Measurements from ENCODE around the gene SMIM45.

SMIM45 gene

GRCh38 chr22:41974691-41975290 is 22.8 kb downstream of the SMIM45 start:
- ChIA-PET POLR2A (ENCODE audit: unreplicated experiment) (interaction anchor here (0.6 kb wide), 1 partner anchor 22 kb away, joined by 3 read pairs; no protein-coding TSS in a partner anchor), CTCF (interaction anchor here (0.6 kb wide), 1 partner anchor 567 kb away, joined by 3 read pairs; no protein-coding TSS in a partner anchor)
- no peak overlapping the region; the same call in 1 of the 2 replicates for H3K23ac ChIP-seq (ENCODE audit: low read depth, low read length)
- H2AK5ac ChIP-seq (ENCODE audit: low read depth, low read length), result no peak overlapping the region
- ATAC-seq (ENCODE audit: low read depth) (no peak), DNase-seq (no peak)
- no peak overlapping the region for H4K91ac ChIP-seq (ENCODE audit: insufficient read depth, low read depth, low read length)
- H3K9me3 ChIP-seq (ENCODE audit: control insufficient read depth, insufficient read depth, low read length), result no peaks in the 10 kb centered on the region
- intact Hi-C loops (cut with micrococcal nuclease), result no loop called here
- H4K20me1 ChIP-seq (ENCODE audit: insufficient read depth, low read length), result no peaks in the 10 kb centered on the region
- BruUV-seq (replicated peaks), result no TSS peak
- H2BK20ac ChIP-seq (ENCODE audit: low read depth, low read length), result no peak overlapping the region
- H3K27me3 ChIP-seq (ENCODE audit: control insufficient read depth, insufficient read depth, low read length), result peaks cover 70% of the 10 kb centered on the region
- H3K4me1 ChIP-seq (ENCODE audit: control insufficient read depth, insufficient read depth, low read length), result no peaks in the 10 kb centered on the region; the same call in 1 of the 2 replicates
- in situ Hi-C loops (cut with MboI; ENCODE audit: low sequenced_read_pairs), result no loop called here
- H2AFZ ChIP-seq (replicated peaks; ENCODE audit: low read length, poor library complexity), result no peak overlapping the region
- dilution Hi-C loops (cut with HindIII; ENCODE audit: low sequenced_read_pairs, unreplicated experiment), result no loop called here
- TF ChIP-seq MXI1 (IDR thresholded peaks at IDR 0.05; ENCODE audit: borderline replicate concordance, low read depth, low read length) (no peak), BHLHE40 (IDR thresholded peaks at IDR 0.05; ENCODE audit: low read depth, low read length) (no peak), USF2 (IDR thresholded peaks at IDR 0.05; ENCODE audit: low read depth, low read length) (no peak), RFX5 (IDR thresholded peaks at IDR 0.05; ENCODE audit: low read depth, low read length) (no peak), MAZ (IDR thresholded peaks at IDR 0.05; ENCODE audit: borderline replicate concordance, low read depth, low read length) (no peak), NFE2L2 (IDR thresholded peaks at IDR 0.05; ENCODE audit: low read depth, low read length) (no peak), SMC3 (IDR thresholded peaks at IDR 0.05; ENCODE audit: low read depth, low read length) (no peak), MAFK (IDR thresholded peaks at IDR 0.05; ENCODE audit: low read depth, low read length) (no peak), FOS (IDR thresholded peaks at IDR 0.05; ENCODE audit: low read depth, low read length) (no peak), POLR2A (IDR thresholded peaks at IDR 0.05; ENCODE audit: low read depth, low read length) (no peak), CHD1 (IDR thresholded peaks at IDR 0.05; ENCODE audit: low read depth, low read length) (no peak), RAD21 (IDR thresholded peaks at IDR 0.05; ENCODE audit: low read length) (no peak), CTCF (conservative IDR thresholded peaks at IDR 0.05; ENCODE audit: low read depth, low read length) (no peak), CEBPB (IDR thresholded peaks at IDR 0.05; ENCODE audit: low read depth, low read length) (no peak), RCOR1 (IDR thresholded peaks at IDR 0.05; ENCODE audit: insufficient replicate concordance, low read length) (no peak), ELK1 (IDR thresholded peaks at IDR 0.05; ENCODE audit: borderline replicate concordance, low read depth, low read length) (no peak)
- no peak overlapping the region for H2AK9ac ChIP-seq (replicated peaks; ENCODE audit: low read depth, low read length, poor library complexity)
- H3K36me3 ChIP-seq (ENCODE audit: control insufficient read depth, insufficient read depth, low read length), result no peaks in the 10 kb centered on the region
- no peaks in the 10 kb centered on the region for H3K79me1 ChIP-seq (ENCODE audit: low read depth in 1 of 2, low read length in 2 of 2)
- H3K9ac ChIP-seq (ENCODE audit: low read depth, low read length), result no peak overlapping the region
- H3K14ac ChIP-seq (replicated peaks; ENCODE audit: low read depth, low read length), result no peak overlapping the region
- no peaks in the 10 kb centered on the region for H3K9me1 ChIP-seq (ENCODE audit: insufficient read depth, low read length)
- H3K18ac ChIP-seq (ENCODE audit: low read depth, low read length), result no peak overlapping the region
- no peak overlapping the region for H3K4me3 ChIP-seq (ENCODE audit: insufficient read depth, low read depth, low read length)
- H4K8ac ChIP-seq (ENCODE audit: low read depth in 2 of 2, low read length in 2 of 2), result no peak overlapping the region
- no peak overlapping the region for H4K5ac ChIP-seq (ENCODE audit: low read depth, low read length)
- H2BK120ac ChIP-seq (ENCODE audit: low read depth, low read length), result no peak overlapping the region
- H2BK5ac ChIP-seq (ENCODE audit: low read depth, low read length, poor library complexity, severe bottlenecking), result no peak overlapping the region
- H3K27ac ChIP-seq (ENCODE audit: insufficient read depth, low read length), result no peak overlapping the region
- WGBS, 2 experiments (ENCODE audit: extremely low coverage in 2 of 2, insufficient read length in 1 of 2), result no CpG with 5 or more reads among the region's 10 CpGs
- H2BK15ac ChIP-seq (ENCODE audit: low read depth, low read length), result no peak overlapping the region
- H3K56ac ChIP-seq (ENCODE audit: extremely low read depth, insufficient read depth, low read length), result no peak overlapping the region
- no peak overlapping the region for H3K4ac ChIP-seq (ENCODE audit: low read depth, low read length)
- H3K4me2 ChIP-seq (ENCODE audit: low read depth, low read length), result no peak overlapping the region

All from IMR-90 (cell line).